ENCODE data around the gene SMCR8. TPM values are rescaled to one million over a fixed set of nuclear protein-coding genes. Genes with fewer than 3 reads are reported as not detected.

SMCR8 gene
- total and polyA plus RNA-seq, 10 of the 15 experiments (the other 5 are each of a cell fraction or from before 2014, with no cell fraction given), result 0.52 to 16.4 (median 8.0) TPM

DNA sequence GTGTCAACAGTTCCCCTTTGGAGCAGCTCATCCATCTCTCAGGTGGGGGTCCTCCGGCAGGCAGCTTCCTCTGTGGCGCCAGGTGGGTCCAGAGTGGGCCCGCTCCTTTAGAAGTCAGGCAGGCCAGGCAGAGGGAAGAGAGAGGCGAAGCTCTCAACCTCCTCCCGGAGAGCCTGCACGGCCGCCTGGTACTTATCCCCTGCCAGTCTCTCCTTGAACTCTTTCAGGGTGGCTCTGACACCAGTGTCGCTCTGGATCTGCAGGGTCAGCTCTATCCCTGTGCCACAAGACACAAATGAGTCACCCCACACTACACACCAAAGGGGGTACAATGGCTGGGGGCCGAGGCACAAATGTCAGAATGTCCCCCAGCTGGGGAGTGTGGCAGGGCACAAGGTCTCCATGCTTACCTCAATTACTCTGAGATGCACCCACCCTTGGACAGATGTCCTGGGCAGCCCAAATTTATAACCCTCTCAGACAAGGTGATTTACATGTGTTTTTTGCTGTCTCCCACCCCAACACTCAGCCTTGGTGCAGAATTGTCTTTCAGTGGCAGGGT is 13.6 kb downstream of the SMCR8 start:
- peaks cover 1% of the 10 kb centered on the region; the same call in 1 of the 2 replicates for H3K79me2 ChIP-seq (ENCODE audit: control insufficient read depth, insufficient read depth, low read length)
- no peak for FAIRE-seq
- POLR2A ChIA-PET, result interaction anchor here (0.9 kb wide), 1 partner anchor 10 kb away, joined by 3 read pairs; no protein-coding TSS in a partner anchor
- peaks cover 23% of the 10 kb centered on the region for H3K4me1 ChIP-seq (ENCODE audit: control insufficient read depth, insufficient read depth, low read length)
- intact Hi-C loops (cut with micrococcal nuclease; ENCODE audit: unreplicated experiment) (no loop called here), in situ Hi-C loops (cut with MboI) (no loop called here)
- no peaks in the 10 kb centered on the region; the same call in 1 of the 2 replicates for H4K20me1 ChIP-seq (ENCODE audit: control insufficient read depth, insufficient read depth)
- SMC1A ChIA-PET (ENCODE audit: uncharacterized antibody, unreplicated experiment), result no interaction called here
- WGBS (ENCODE audit: insufficient coverage, insufficient replicate concordance, low lambda C conversion rate, missing lambda C conversion rate), result 98% methylated on average over 9 of the region's 9 CpGs
- CTCF ChIA-PET, result no interaction called here
- no peak overlapping the region for H2AFZ ChIP-seq (ENCODE audit: control insufficient read depth, low read depth, low read length)
- no peak overlapping the region for H3K4me3 ChIP-seq
- ATAC-seq, result no peak
- no peak overlapping the region for H3K4me2 ChIP-seq (ENCODE audit: control insufficient read depth, insufficient read depth)
- no peak for DNase-seq (ENCODE audit: low read depth, low spot score)
- H3K27ac ChIP-seq (ENCODE audit: control insufficient read depth, insufficient read depth), result no peak overlapping the region
- BruUV-seq (replicated peaks), result no TSS peak
- TF ChIP-seq HDAC2 (IDR thresholded peaks at IDR 0.05) (no peak), PAX8 (IDR thresholded peaks at IDR 0.05) (no peak), TARDBP (IDR thresholded peaks at IDR 0.05; ENCODE audit: borderline replicate concordance) (no peak), LARP7 (IDR thresholded peaks at IDR 0.05) (no peak), JUNB (IDR thresholded peaks at IDR 0.05) (no peak), WRNIP1 (IDR thresholded peaks at IDR 0.05; ENCODE audit: borderline replicate concordance, low read depth, low read length) (no peak), RBBP5 (conservative IDR thresholded peaks at IDR 0.05) (no peak), MTA2 (IDR thresholded peaks at IDR 0.05; ENCODE audit: low read depth) (no peak), NBN (IDR thresholded peaks at IDR 0.05) (no peak), FOXK2 (IDR thresholded peaks at IDR 0.05) (no peak), ZNF207 (IDR thresholded peaks at IDR 0.05; ENCODE audit: borderline replicate concordance) (no peak)
- TF ChIP-seq, protein P1, sequence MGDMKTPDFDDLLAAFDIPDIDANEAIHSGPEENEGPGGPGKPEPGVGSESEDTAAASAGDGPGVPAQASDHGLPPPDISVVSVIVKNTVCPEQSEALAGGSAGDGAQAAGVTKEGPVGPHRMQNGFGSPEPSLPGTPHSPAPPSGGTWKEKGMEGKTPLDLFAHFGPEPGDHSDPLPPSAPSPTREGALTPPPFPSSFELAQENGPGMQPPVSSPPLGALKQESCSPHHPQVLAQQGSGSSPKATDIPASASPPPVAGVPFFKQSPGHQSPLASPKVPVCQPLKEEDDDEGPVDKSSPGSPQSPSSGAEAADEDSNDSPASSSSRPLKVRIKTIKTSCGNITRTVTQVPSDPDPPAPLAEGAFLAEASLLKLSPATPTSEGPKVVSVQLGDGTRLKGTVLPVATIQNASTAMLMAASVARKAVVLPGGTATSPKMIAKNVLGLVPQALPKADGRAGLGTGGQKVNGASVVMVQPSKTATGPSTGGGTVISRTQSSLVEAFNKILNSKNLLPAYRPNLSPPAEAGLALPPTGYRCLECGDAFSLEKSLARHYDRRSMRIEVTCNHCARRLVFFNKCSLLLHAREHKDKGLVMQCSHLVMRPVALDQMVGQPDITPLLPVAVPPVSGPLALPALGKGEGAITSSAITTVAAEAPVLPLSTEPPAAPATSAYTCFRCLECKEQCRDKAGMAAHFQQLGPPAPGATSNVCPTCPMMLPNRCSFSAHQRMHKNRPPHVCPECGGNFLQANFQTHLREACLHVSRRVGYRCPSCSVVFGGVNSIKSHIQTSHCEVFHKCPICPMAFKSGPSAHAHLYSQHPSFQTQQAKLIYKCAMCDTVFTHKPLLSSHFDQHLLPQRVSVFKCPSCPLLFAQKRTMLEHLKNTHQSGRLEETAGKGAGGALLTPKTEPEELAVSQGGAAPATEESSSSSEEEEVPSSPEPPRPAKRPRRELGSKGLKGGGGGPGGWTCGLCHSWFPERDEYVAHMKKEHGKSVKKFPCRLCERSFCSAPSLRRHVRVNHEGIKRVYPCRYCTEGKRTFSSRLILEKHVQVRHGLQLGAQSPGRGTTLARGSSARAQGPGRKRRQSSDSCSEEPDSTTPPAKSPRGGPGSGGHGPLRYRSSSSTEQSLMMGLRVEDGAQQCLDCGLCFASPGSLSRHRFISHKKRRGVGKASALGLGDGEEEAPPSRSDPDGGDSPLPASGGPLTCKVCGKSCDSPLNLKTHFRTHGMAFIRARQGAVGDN (IDR thresholded peaks at IDR 0.05), result no peak
- TF ChIP-seq, protein P2, sequence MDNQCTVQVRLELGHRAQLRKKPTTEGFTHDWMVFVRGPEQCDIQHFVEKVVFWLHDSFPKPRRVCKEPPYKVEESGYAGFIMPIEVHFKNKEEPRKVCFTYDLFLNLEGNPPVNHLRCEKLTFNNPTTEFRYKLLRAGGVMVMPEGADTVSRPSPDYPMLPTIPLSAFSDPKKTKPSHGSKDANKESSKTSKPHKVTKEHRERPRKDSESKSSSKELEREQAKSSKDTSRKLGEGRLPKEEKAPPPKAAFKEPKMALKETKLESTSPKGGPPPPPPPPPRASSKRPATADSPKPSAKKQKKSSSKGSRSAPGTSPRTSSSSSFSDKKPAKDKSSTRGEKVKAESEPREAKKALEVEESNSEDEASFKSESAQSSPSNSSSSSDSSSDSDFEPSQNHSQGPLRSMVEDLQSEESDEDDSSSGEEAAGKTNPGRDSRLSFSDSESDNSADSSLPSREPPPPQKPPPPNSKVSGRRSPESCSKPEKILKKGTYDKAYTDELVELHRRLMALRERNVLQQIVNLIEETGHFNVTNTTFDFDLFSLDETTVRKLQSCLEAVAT (IDR thresholded peaks at IDR 0.05), result no peak
- TF ChIP-seq, protein P3, sequence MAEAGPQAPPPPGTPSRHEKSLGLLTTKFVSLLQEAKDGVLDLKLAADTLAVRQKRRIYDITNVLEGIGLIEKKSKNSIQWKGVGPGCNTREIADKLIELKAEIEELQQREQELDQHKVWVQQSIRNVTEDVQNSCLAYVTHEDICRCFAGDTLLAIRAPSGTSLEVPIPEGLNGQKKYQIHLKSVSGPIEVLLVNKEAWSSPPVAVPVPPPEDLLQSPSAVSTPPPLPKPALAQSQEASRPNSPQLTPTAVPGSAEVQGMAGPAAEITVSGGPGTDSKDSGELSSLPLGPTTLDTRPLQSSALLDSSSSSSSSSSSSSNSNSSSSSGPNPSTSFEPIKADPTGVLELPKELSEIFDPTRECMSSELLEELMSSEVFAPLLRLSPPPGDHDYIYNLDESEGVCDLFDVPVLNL (IDR thresholded peaks at IDR 0.05; ENCODE audit: low read depth, low read length), result no peak
- no peaks in the 10 kb centered on the region for H3K27me3 ChIP-seq (replicated peaks in 1 of 2; ENCODE audit: control insufficient read depth in 2 of 2, insufficient read depth in 2 of 2, low read length in 1 of 2)
- RAD21 ChIA-PET (ENCODE audit: unreplicated experiment), result no interaction called here
- peaks cover 3% of the 10 kb centered on the region; the same call in 2 of the 3 replicates for H3K9me3 ChIP-seq (replicated peaks; ENCODE audit: control insufficient read depth, insufficient read depth, low read length)
- peaks cover 5 to 18% of the 10 kb centered on the region in 2 experiments for H3K36me3 ChIP-seq (ENCODE audit: control insufficient read depth in 2 of 2, insufficient read depth in 2 of 2, low read length in 1 of 2)
- H3K9ac ChIP-seq (ENCODE audit: control insufficient read depth, insufficient read depth, low read length), result no peak overlapping the region
